GM12878 (cell line): Measurements from ENCODE around the gene RRM2.

Source experiments
- CTCF ChIP-seq, 3 experiments: IDR thresholded peaks in 2 of 3; conservative IDR thresholded peaks in 1 of 3; 2 replicates each; pipeline ENCODE4 v1.5.1; 2011; ENCODE audit warnings: low read depth in 3 of 3, low read length in 3 of 3, mild to moderate bottlenecking in 3 of 3, control low read depth in 2 of 3, moderate library complexity in 2 of 3, inconsistent platforms in 1 of 3, mixed read lengths in 1 of 3; ENCODE audit not compliant: control insufficient read depth in 2 of 3, insufficient read depth in 1 of 3; ENCODE audit errors: extremely low read depth in 1 of 3
- EP300 ChIP-seq, 2 experiments: fragments of 150-350 bp in 1 of 2; IDR thresholded peaks; 2 replicates each; pipeline ENCODE4 v1.6.1; 2011 to 2012; ENCODE audit warnings: low read depth in 2 of 2, low read length in 2 of 2, borderline replicate concordance in 1 of 2, improper control_type of control experiment in 1 of 2, inconsistent platforms in 1 of 2; ENCODE audit not compliant: control insufficient read depth in 1 of 2
- POLR2AphosphoS5 ChIP-seq: IDR thresholded peaks from 2 replicates; pipeline ENCODE4 v1.6.1; 2011; ENCODE audit warnings: mild to moderate bottlenecking, low read length, inconsistent platforms
- TF ChIP-seq, protein P1 (sequence below): IDR thresholded peaks from 2 replicates; pipeline ENCODE4 v1.6.1; 2012; ENCODE audit warnings: mild to moderate bottlenecking, low read depth, low read length

- no peak for TF ChIP-seq EP300 (IDR thresholded peaks at IDR 0.05; ENCODE audit: borderline replicate concordance in 1 of 2, control insufficient read depth in 1 of 2, low read depth in 2 of 2, low read length in 2 of 2)
- TF ChIP-seq CTCF (IDR thresholded peaks at IDR 0.05 in 2 of 3, conservative IDR thresholded peaks at IDR 0.05 in 1 of 3; ENCODE audit: control insufficient read depth in 2 of 3, extremely low read depth in 1 of 3, insufficient read depth in 1 of 3, low read depth in 3 of 3, low read length in 3 of 3) = no peak
- TF ChIP-seq POLR2AphosphoS5 = no peak
- TF ChIP-seq, protein P1, sequence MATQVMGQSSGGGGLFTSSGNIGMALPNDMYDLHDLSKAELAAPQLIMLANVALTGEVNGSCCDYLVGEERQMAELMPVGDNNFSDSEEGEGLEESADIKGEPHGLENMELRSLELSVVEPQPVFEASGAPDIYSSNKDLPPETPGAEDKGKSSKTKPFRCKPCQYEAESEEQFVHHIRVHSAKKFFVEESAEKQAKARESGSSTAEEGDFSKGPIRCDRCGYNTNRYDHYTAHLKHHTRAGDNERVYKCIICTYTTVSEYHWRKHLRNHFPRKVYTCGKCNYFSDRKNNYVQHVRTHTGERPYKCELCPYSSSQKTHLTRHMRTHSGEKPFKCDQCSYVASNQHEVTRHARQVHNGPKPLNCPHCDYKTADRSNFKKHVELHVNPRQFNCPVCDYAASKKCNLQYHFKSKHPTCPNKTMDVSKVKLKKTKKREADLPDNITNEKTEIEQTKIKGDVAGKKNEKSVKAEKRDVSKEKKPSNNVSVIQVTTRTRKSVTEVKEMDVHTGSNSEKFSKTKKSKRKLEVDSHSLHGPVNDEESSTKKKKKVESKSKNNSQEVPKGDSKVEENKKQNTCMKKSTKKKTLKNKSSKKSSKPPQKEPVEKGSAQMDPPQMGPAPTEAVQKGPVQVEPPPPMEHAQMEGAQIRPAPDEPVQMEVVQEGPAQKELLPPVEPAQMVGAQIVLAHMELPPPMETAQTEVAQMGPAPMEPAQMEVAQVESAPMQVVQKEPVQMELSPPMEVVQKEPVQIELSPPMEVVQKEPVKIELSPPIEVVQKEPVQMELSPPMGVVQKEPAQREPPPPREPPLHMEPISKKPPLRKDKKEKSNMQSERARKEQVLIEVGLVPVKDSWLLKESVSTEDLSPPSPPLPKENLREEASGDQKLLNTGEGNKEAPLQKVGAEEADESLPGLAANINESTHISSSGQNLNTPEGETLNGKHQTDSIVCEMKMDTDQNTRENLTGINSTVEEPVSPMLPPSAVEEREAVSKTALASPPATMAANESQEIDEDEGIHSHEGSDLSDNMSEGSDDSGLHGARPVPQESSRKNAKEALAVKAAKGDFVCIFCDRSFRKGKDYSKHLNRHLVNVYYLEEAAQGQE = no peak
Measured at GRCh38 chr2:10119601-10120157, 2.9 kb upstream of the RRM2 start.
